ENCODE results near the gene CPEB4. TPM values are rescaled to one million over a fixed set of nuclear protein-coding genes. Genes with fewer than 3 reads are reported as not detected.

CPEB4 gene
- total and polyA plus RNA-seq, 2 of the 4 experiments (the other 2 are of a cell fraction): 7.8 to 22.6 TPM

DNA sequence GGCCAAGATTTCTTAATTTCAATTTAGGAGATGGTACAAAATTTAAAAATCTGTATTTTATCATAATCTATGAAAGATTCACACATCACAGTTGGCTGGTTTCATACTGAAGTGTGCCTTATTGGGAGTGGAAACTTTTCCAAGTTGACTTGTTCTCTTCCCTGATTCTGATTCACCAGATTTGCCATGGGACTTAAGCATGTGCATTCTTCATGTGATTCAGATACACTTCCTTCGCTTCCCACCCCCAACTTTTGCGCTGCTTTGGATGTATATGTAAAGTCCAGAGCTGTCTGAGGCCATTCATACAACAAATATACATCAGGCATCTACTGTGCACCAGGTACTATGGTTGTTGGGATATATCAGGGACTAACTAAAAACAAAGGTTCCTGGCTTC lies 34.4 kb downstream of the CPEB4 start:
- DNase-seq (peak; percentile 17), ATAC-seq (ENCODE audit: low read depth) (no peak)
- Histone ChIP-seq H2AK9ac (replicated peaks; ENCODE audit: low read depth, low read length, poor library complexity) (no peak overlapping the region), H3K14ac (replicated peaks; ENCODE audit: low read depth, low read length) (no peak overlapping the region), H2BK15ac (ENCODE audit: low read depth, low read length) (no peak overlapping the region), H3K56ac (ENCODE audit: extremely low read depth, insufficient read depth, low read length) (no peak overlapping the region), H3K18ac (ENCODE audit: low read depth, low read length) (no peak overlapping the region; the same call in 1 of the 2 replicates), H3K27ac (ENCODE audit: insufficient read depth, low read length) (no peak overlapping the region), H3K9me1 (ENCODE audit: insufficient read depth, low read length) (peaks cover 7% of the 10 kb centered on the region; the same call in 1 of the 2 replicates), H4K5ac (ENCODE audit: low read depth, low read length) (no peak overlapping the region), H4K8ac (ENCODE audit: low read depth in 2 of 2, low read length in 2 of 2) (no peak overlapping the region), H3K9ac (ENCODE audit: low read depth, low read length) (no peak overlapping the region), H3K9me3 (ENCODE audit: control insufficient read depth, insufficient read depth, low read length) (no peaks in the 10 kb centered on the region), H2BK5ac (ENCODE audit: low read depth, low read length, poor library complexity, severe bottlenecking) (no peak overlapping the region), H3K4ac (ENCODE audit: low read depth, low read length) (no peak overlapping the region), H2BK20ac (ENCODE audit: low read depth, low read length) (no peak overlapping the region), H2AK5ac (ENCODE audit: low read depth, low read length) (no peak overlapping the region), H2BK120ac (ENCODE audit: low read depth, low read length) (no peak overlapping the region), H3K79me1 (ENCODE audit: low read depth in 1 of 2, low read length in 2 of 2) (peaks cover 15 to 48% of the 10 kb centered on the region in 2 experiments), H4K20me1 (ENCODE audit: insufficient read depth, low read length) (no peaks in the 10 kb centered on the region), H3K4me3 (ENCODE audit: insufficient read depth, low read depth, low read length) (no peak overlapping the region), H4K91ac (ENCODE audit: insufficient read depth, low read depth, low read length) (no peak overlapping the region), H2AFZ (replicated peaks; ENCODE audit: low read length, poor library complexity) (no peak overlapping the region), H3K36me3 (ENCODE audit: control insufficient read depth, insufficient read depth, low read length) (peaks cover 2% of the 10 kb centered on the region; the same call in 1 of the 2 replicates), H3K4me2 (ENCODE audit: low read depth, low read length) (no peak overlapping the region), H3K27me3 (ENCODE audit: control insufficient read depth, insufficient read depth, low read length) (no peaks in the 10 kb centered on the region), H3K4me1 (ENCODE audit: control insufficient read depth, insufficient read depth, low read length) (peaks cover 12% of the 10 kb centered on the region; the same call in 1 of the 2 replicates), H3K23ac (ENCODE audit: low read depth, low read length) (no peak overlapping the region)
- TF ChIP-seq BHLHE40 (IDR thresholded peaks at IDR 0.05; ENCODE audit: low read depth, low read length) (no peak), RAD21 (IDR thresholded peaks at IDR 0.05; ENCODE audit: low read length) (no peak), CHD1 (IDR thresholded peaks at IDR 0.05; ENCODE audit: low read depth, low read length) (no peak), NFE2L2 (IDR thresholded peaks at IDR 0.05; ENCODE audit: low read depth, low read length) (no peak), SMC3 (IDR thresholded peaks at IDR 0.05; ENCODE audit: low read depth, low read length) (no peak), RCOR1 (IDR thresholded peaks at IDR 0.05; ENCODE audit: insufficient replicate concordance, low read length) (no peak), POLR2A (IDR thresholded peaks at IDR 0.05; ENCODE audit: low read depth, low read length) (no peak), CEBPB (IDR thresholded peaks at IDR 0.05; ENCODE audit: low read depth, low read length) (no peak), MXI1 (IDR thresholded peaks at IDR 0.05; ENCODE audit: borderline replicate concordance, low read depth, low read length) (no peak), FOS (IDR thresholded peaks at IDR 0.05; ENCODE audit: low read depth, low read length) (no peak), MAFK (IDR thresholded peaks at IDR 0.05; ENCODE audit: low read depth, low read length) (no peak)
- TF ChIP-seq, protein P1, sequence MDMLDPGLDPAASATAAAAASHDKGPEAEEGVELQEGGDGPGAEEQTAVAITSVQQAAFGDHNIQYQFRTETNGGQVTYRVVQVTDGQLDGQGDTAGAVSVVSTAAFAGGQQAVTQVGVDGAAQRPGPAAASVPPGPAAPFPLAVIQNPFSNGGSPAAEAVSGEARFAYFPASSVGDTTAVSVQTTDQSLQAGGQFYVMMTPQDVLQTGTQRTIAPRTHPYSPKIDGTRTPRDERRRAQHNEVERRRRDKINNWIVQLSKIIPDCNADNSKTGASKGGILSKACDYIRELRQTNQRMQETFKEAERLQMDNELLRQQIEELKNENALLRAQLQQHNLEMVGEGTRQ (IDR thresholded peaks at IDR 0.05; ENCODE audit: low read depth, low read length): no peak
- TF ChIP-seq, protein P2, sequence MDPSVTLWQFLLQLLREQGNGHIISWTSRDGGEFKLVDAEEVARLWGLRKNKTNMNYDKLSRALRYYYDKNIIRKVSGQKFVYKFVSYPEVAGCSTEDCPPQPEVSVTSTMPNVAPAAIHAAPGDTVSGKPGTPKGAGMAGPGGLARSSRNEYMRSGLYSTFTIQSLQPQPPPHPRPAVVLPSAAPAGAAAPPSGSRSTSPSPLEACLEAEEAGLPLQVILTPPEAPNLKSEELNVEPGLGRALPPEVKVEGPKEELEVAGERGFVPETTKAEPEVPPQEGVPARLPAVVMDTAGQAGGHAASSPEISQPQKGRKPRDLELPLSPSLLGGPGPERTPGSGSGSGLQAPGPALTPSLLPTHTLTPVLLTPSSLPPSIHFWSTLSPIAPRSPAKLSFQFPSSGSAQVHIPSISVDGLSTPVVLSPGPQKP (IDR thresholded peaks at IDR 0.05; ENCODE audit: borderline replicate concordance, low read depth, low read length): no peak
- TF ChIP-seq, protein P3, sequence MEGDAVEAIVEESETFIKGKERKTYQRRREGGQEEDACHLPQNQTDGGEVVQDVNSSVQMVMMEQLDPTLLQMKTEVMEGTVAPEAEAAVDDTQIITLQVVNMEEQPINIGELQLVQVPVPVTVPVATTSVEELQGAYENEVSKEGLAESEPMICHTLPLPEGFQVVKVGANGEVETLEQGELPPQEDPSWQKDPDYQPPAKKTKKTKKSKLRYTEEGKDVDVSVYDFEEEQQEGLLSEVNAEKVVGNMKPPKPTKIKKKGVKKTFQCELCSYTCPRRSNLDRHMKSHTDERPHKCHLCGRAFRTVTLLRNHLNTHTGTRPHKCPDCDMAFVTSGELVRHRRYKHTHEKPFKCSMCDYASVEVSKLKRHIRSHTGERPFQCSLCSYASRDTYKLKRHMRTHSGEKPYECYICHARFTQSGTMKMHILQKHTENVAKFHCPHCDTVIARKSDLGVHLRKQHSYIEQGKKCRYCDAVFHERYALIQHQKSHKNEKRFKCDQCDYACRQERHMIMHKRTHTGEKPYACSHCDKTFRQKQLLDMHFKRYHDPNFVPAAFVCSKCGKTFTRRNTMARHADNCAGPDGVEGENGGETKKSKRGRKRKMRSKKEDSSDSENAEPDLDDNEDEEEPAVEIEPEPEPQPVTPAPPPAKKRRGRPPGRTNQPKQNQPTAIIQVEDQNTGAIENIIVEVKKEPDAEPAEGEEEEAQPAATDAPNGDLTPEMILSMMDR (conservative IDR thresholded peaks at IDR 0.05; ENCODE audit: low read depth, low read length): no peak
- intact Hi-C loops (cut with micrococcal nuclease): no loop called here
- dilution Hi-C loops (cut with HindIII; ENCODE audit: low sequenced_read_pairs, unreplicated experiment): no loop called here
- ChIA-PET CTCF (interaction anchor here (0.6 kb wide), 1 partner anchor 10 kb away, joined by 4 read pairs; no protein-coding TSS in a partner anchor), POLR2A (ENCODE audit: unreplicated experiment) (no interaction called here)
- no TSS peak for BruUV-seq (replicated peaks)
- in situ Hi-C loops (cut with MboI; ENCODE audit: low sequenced_read_pairs): no loop called here
- WGBS, 2 experiments (ENCODE audit: extremely low coverage in 2 of 2, insufficient read length in 1 of 2): no CpG with 5 or more reads among the region's 2 CpGs

All from IMR-90 (cell line).